GM15510 (cell line): ENCODE data around the gene HSD17B11.

ENCODE experiments used
- POLR2A ChIP-seq: IDR thresholded peaks from 3 replicates; pipeline ENCODE4 v1.6.1; 2011; ENCODE audit warnings: borderline replicate concordance; ENCODE audit not compliant: insufficient read length; ENCODE audit errors: extremely low read depth

Gene HSD17B11, protein sequence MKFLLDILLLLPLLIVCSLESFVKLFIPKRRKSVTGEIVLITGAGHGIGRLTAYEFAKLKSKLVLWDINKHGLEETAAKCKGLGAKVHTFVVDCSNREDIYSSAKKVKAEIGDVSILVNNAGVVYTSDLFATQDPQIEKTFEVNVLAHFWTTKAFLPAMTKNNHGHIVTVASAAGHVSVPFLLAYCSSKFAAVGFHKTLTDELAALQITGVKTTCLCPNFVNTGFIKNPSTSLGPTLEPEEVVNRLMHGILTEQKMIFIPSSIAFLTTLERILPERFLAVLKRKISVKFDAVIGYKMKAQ

DNA sequence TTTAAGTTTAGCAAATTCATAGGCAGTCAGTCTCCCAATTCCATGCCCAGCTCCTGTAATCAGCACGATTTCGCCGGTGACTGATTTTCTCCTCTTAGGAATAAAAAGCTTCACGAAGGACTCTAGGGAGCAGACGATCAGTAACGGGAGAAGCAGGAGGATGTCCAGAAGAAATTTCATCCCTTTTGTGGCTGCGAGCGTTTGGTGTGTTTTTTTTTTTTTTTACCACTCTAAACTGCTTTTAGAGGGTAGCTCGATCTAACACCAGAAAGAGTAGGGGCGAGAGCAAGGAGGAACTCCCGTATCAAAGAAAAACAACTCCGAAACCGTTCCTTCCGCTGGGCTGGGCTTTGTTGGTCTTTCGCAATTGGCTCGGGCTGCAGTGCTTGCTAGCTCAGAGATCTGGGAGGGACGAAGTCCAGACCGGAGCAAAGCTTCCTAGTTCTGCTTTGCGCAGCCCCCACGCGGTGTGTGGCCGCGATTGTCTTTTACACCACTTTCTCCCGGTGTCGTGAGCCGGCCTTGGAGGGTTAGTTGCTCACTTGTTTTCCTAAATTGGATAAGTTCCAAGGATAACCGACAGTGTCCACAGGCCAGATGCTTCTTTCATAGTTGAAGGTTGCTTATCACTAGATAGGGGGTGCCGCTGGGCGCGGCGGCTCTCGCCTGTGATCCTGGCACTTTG is at the start of gene HSD17B11:
Gene HSD17B11 (minus strand): TSS at position 298 of the 685 bp plus-strand sequence. CDS start 118 bp downstream, at position 180.
- peak; percentile 92 for TF ChIP-seq POLR2A

DNA sequence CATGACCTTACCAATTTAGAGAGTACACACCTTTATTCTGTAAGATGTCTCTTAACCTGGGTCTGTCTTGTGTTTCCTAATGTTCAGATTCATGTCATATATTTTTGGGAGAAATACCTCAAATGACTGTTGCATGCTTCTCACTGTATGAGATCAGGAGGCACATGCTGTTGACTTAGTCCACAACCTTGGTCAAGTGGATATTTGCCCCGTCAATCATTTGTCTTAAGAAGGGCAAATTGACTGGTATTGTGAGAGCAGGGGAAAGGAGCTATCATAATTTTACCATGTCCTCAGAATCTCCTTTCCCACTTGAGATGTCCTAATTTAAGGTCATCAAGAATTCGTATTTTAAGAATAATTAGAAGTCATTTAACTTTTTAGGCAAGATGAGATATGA is 42.4 kb upstream of the HSD17B11 start:
- TF ChIP-seq POLR2A: no peak

DNA sequence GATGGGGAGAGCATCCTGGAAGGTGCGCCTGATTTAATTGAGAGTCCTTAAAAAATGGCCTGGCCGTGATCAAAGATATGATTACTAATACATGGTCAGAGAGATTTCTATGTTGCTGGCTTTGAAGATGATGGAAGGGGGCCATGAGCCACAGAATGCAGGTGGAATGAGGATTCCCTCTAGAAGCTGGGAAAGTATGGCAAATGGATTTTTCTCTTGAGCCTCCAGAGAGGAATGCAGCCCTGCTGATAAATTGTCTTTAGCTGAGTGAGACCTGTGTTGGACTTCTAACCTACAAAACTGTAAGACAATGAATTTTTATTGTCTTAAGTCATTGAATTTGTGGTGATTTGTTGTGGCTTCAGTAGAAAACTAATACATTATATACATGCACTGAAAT is 39.0 kb upstream of the HSD17B11 start:
- no peak for TF ChIP-seq POLR2A

DNA sequence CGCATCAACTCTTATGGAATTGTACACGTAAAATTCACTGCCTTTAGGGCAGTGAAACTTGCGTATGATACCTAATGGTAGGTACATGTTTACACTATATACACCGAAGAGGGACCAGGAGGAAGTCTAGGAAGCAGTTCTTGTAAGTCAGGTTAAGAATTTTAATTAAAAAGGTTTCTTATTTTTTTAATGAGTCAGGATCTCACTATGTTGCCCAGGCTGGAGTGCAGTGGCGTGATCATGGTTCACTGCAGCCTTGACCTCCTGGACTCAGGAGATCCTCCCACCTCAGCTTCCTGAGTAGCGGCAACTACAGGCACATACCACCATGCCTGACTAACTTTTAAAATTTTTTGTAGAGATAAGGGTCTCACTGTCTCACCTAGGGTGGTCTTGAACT is 38.0 kb upstream of the HSD17B11 start:
- TF ChIP-seq POLR2A: no peak

DNA sequence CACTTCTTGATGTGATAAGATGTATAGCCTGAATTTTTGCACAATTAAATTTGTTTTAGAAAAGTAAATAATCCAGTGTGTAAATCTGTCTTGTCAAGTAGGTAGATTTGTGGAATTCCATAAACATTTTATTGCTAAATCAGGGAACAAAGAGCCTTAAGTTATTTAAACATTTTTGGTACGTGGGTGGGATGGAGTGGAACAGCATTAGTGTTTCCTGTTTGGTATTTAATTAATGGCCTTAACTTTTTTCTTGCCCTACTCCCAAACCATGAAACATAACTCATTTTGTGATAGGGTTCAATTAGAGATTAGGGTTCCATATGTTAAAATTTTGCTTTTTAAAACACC is 36.5 kb upstream of the HSD17B11 start:
- no peak for TF ChIP-seq POLR2A

DNA sequence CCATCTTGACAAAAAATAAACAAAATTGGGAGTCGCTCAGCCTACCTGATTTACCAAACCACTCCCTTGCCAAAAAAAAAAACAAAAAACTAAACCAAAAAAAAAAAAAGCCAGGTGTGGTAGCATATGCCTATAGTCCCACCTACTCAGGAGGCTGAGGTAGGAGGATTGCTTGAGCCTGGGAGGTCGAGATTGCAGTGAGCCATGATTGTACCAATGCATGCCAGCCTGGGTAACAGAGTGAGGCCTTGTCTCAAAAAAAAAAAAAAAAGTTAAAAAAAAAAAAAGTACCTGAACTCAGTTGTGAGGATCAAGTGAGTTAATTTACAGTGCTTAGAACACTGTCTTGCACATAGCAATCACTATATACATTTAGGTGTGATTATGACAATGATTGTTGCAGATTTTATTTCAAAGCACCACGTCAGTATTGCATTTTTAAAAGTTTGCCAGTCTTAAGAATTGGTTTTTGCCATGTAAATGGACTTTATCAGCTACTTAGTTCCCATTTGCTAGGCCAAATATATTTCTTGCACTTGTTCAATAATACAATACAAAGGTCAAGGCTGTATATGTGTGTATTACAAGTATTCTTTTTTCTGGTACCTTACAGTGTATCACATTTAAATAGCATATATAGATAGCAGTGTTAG is 36.0 kb upstream of the HSD17B11 start:
- no peak for TF ChIP-seq POLR2A

DNA sequence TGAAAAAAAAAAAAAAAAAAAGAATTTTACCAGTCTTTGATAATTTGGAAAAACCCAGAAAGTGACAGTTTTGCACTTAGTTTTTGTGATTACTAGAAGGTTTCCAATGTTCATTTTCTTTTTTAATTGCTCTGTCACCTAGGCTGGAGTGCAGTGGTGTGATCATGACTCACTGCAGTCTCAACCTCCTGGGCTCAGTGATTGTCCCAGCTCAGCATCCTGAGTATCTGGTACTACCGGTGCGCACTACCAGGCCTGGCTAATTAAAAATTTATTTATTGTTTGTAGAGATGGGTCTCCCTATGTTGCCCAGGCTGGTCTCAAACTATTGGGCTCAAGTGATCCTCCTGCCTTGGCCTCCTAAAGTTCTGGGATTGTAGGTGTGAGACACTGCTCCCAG is 34.7 kb upstream of the HSD17B11 start:
- TF ChIP-seq POLR2A: no peak

DNA sequence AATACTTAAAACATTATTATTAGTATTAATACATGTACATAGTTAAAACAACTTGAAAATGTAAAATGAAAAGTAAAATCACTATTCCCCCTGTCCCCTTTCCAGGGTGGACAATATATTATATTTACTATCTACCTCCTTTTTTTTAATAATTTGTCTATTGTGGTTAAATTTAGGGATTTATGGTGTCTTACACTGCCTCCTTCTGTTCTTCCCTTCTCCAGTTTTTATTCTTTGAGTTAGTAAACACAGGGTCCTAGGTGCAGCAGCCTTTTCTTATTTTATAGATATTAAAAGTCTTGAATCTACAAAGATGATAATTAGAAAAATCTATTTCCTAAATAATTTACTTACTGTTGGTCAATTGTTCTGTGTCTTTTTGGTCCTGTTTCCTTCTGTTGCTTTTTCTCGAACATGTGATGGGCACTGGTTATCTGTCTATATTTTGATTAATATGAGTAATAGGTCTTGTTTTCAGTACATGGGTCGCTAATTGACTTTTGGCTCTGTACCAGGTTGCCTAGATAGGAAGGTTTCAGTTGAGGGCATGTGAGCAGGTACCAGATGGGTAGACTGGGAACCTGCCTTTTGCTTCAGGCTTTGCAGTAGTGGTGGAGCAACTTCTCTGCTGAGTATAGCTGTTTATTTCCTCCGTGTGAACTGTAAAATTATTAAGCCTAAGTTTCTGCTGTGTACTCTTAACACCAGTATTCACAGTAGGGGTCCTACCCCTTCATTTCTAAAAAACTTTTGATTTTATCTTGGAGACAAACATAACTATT is 32.5 kb upstream of the HSD17B11 start:
- no peak for TF ChIP-seq POLR2A

DNA sequence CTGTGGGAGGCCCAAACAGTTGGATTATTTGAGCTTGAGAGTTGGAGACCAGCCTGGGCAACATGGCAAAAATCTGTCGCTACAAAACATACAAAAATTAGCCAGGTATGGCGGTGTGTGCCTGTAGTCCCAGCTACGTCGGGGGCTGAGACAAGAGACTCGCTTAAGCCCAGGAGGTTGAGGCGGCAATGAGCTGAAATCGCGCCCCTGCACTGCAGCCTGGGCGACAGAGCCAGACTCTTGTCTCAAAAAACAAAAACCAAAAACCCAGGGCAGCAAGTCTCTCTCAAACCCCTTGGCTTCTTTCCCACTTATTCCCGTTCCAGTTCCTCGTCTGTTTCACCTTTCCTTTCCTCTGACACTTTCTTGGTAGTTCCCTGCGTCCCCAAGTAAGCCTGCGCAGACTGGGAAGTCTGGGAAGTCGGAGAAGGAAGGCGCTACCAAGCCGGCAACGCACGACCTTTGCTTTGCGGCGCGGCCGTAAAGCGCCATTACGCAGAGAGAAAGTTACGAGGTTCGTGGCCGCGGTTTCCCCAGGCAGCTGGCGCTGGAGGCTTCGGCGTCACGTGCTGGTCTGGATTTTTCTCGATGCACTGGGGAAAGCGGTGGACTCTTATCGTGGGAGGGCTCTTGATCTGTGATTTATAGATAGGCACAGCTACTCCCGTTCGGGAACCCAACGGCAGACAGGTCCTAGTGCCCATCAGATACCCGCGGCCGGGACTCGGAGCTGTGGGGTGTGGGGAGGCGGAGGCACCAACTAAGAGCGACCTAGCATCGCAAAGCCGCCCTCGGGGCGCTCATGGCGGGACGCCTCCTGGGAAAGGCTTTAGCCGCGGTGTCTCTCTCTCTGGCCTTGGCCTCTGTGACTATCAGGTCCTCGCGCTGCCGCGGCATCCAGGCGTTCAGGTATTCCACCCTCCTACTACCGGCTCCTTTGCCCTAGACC is 31.4 kb upstream of the HSD17B11 start, which contains the start of gene NUDT9:
Gene NUDT9 (plus strand): TSS at position 470 of the 949 bp plus-strand sequence. CDS start 333 bp downstream, at position 803.
- TF ChIP-seq POLR2A: peak; percentile 68

DNA sequence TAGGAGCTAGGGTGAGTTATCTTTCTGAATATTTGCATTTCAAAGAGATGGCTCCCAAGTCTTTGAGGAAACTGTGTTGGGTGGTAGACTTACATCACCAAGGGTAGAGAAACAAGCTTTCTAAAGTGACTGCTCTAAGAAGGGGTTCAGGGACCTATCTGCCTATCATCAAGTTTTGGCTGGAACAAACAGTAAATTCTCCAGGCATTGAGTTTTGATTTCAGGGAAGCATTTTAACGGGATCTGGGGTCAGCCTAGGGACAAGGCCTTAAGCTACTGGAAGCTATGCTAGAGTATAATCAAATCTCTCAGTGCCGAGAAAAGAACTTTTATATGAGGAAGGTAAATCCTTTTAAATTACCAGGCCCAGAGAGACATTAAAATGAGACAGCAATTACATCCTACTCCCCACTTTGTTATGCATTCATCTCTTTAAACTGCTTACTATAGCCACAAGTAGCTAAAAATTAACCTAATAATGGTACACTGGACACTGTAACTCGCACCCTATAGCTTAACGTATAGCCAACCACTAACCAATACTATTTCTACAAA is 29.4 kb upstream of the HSD17B11 start:
- TF ChIP-seq POLR2A: no peak

DNA sequence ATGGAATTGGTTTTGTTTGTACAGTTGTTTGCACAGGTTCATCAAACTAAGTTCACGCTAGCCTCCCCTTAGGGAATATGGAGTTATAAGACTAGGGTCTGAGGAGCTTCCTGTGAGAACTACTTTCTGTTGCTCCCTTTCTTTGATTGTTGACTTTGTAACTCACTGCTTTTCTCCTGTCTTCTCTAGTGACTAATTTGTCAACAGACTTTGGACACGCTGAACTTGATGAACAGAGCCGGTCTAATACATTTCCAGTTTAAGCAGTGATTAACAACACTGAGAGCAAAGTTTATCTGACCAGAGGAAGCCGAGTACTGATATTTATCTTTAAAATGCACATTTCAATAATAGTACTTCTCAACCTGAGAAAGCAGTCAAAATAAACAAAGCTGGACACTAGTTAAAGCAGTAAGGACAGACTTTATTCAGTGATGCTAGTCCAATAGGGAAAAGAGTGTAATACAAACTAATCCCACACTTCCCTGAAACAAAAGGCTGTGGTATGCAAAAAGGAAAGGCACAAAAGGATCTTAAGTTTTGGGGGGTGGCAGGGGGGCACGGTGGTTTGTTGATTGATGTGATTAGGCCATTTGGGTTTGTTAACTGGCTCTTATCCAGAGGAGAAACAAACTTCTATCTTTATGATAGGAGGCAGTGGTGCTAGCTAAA is 28.7 kb upstream of the HSD17B11 start:
- TF ChIP-seq POLR2A: no peak

DNA sequence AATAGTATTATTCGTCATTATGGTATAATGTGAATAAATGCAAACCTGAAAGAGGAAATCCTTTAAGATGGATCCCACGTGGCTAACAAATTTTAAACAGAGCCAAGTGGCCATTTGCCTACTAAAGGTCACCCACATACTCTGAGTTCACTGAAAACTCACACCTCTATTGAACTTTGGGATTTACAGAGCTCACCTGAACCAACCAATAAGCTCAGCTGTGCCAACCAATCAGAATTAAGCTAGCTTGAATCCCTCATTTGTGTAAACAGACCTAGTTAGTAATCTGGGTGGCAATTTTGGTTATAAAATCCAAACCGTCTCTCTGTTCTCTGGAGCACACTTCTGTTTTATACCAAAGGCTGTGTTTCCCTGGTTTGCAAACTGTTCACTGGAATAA is 26.0 kb upstream of the HSD17B11 start:
- no peak for TF ChIP-seq POLR2A

DNA sequence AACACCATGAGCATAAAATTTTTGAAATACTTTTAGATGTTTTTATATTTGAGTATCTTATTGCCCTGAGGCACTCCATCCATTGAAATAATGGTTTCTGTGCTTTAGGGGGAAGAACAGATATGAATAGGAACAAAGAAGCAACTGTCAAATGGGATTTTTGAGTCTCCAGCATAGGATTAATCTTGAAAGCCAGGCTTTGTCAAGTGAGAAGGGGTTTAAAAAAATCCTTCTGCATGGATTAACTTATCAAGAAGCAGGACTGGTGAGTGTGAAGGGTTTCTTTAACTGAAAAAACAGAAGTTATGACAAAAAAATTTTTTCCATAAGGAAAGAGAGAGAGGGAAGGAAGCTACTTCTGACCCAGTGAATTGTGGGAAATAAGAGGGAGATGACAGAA is 23.8 kb upstream of the HSD17B11 start:
- no peak for TF ChIP-seq POLR2A
